ENCODE results near the gene BCL2L11.

The BCL2L11 gene

GRCh38 chr2:111186121-111186715, 65.5 kb downstream of the BCL2L11 start:
- no peaks in the 10 kb centered on the region; the same call in 1 of the 2 replicates for H3K27me3 ChIP-seq (ENCODE audit: insufficient read depth, low read length)
- no peak overlapping the region for H3K9ac ChIP-seq (ENCODE audit: low read depth, low read length)
- H3K36me3 ChIP-seq (ENCODE audit: insufficient read depth, low read depth, low read length): no peaks in the 10 kb centered on the region
- H3K4me1 ChIP-seq (ENCODE audit: insufficient read depth, low read length): no peaks in the 10 kb centered on the region
- no peak overlapping the region for H3K27ac ChIP-seq (ENCODE audit: low read length)
- H3K4me3 ChIP-seq (ENCODE audit: low read length): no peak overlapping the region
- H3K9me3 ChIP-seq (ENCODE audit: insufficient read depth, low read depth, low read length): no peaks in the 10 kb centered on the region

- Histone ChIP-seq H3K27ac (ENCODE audit: low read length) (no peak overlapping the region), H3K9ac (ENCODE audit: low read depth, low read length) (no peak overlapping the region), H3K27me3 (ENCODE audit: insufficient read depth, low read length) (no peaks in the 10 kb centered on the region; the same call in 1 of the 2 replicates), H3K4me1 (ENCODE audit: insufficient read depth, low read length) (no peaks in the 10 kb centered on the region), H3K36me3 (ENCODE audit: insufficient read depth, low read depth, low read length) (no peaks in the 10 kb centered on the region), H3K4me3 (ENCODE audit: low read length) (no peak overlapping the region), H3K9me3 (ENCODE audit: insufficient read depth, low read depth, low read length) (no peaks in the 10 kb centered on the region)
Observed at GRCh38 chr2:111186933-111187332, 66.2 kb downstream of the BCL2L11 start.

GRCh38 chr2:111188681-111189080, 68.0 kb downstream of the BCL2L11 start:
- Histone ChIP-seq H3K9me3 (ENCODE audit: insufficient read depth, low read depth, low read length) (no peaks in the 10 kb centered on the region), H3K27me3 (ENCODE audit: insufficient read depth, low read length) (no peaks in the 10 kb centered on the region), H3K4me3 (ENCODE audit: low read length) (no peak overlapping the region), H3K4me1 (ENCODE audit: insufficient read depth, low read length) (no peaks in the 10 kb centered on the region), H3K27ac (ENCODE audit: low read length) (no peak overlapping the region), H3K36me3 (ENCODE audit: insufficient read depth, low read depth, low read length) (no peaks in the 10 kb centered on the region), H3K9ac (ENCODE audit: low read depth, low read length) (no peak overlapping the region)

GRCh38 chr2:111189106-111189505, 68.4 kb downstream of the BCL2L11 start:
- no peaks in the 10 kb centered on the region for H3K9me3 ChIP-seq (ENCODE audit: insufficient read depth, low read depth, low read length)
- H3K9ac ChIP-seq (ENCODE audit: low read depth, low read length): no peak overlapping the region
- no peak overlapping the region for H3K4me3 ChIP-seq (ENCODE audit: low read length)
- H3K27me3 ChIP-seq (ENCODE audit: insufficient read depth, low read length): no peaks in the 10 kb centered on the region
- H3K4me1 ChIP-seq (ENCODE audit: insufficient read depth, low read length): no peaks in the 10 kb centered on the region
- H3K27ac ChIP-seq (ENCODE audit: low read length): no peak overlapping the region
- no peaks in the 10 kb centered on the region for H3K36me3 ChIP-seq (ENCODE audit: insufficient read depth, low read depth, low read length)

GRCh38 chr2:111190816-111191540, 70.3 kb downstream of the BCL2L11 start:
- Histone ChIP-seq H3K27ac (ENCODE audit: low read length) (no peak overlapping the region), H3K9ac (ENCODE audit: low read depth, low read length) (no peak overlapping the region), H3K9me3 (ENCODE audit: insufficient read depth, low read depth, low read length) (no peaks in the 10 kb centered on the region), H3K4me1 (ENCODE audit: insufficient read depth, low read length) (no peaks in the 10 kb centered on the region), H3K36me3 (ENCODE audit: insufficient read depth, low read depth, low read length) (no peaks in the 10 kb centered on the region), H3K4me3 (ENCODE audit: low read length) (no peak overlapping the region), H3K27me3 (ENCODE audit: insufficient read depth, low read length) (no peaks in the 10 kb centered on the region)

GRCh38 chr2:111191877-111192276, 71.2 kb downstream of the BCL2L11 start:
- no peak overlapping the region for H3K4me3 ChIP-seq (ENCODE audit: low read length)

GRCh38 chr2:111192776-111193368, 72.2 kb downstream of the BCL2L11 start:
- Histone ChIP-seq H3K27me3 (ENCODE audit: insufficient read depth, low read length) (no peaks in the 10 kb centered on the region), H3K36me3 (ENCODE audit: insufficient read depth, low read depth, low read length) (no peaks in the 10 kb centered on the region), H3K9ac (ENCODE audit: low read depth, low read length) (no peak overlapping the region), H3K9me3 (ENCODE audit: insufficient read depth, low read depth, low read length) (no peaks in the 10 kb centered on the region), H3K27ac (ENCODE audit: low read length) (no peak overlapping the region), H3K4me1 (ENCODE audit: insufficient read depth, low read length) (no peaks in the 10 kb centered on the region), H3K4me3 (ENCODE audit: low read length) (no peak overlapping the region)

More at GRCh38 chr2:111191877-111192276, 71.2 kb downstream of the BCL2L11 start:
- H3K36me3 ChIP-seq (ENCODE audit: insufficient read depth, low read depth, low read length): no peaks in the 10 kb centered on the region
- no peak overlapping the region for H3K27ac ChIP-seq (ENCODE audit: low read length)
- H3K27me3 ChIP-seq (ENCODE audit: insufficient read depth, low read length): no peaks in the 10 kb centered on the region
- H3K4me1 ChIP-seq (ENCODE audit: insufficient read depth, low read length): no peaks in the 10 kb centered on the region
- no peaks in the 10 kb centered on the region for H3K9me3 ChIP-seq (ENCODE audit: insufficient read depth, low read depth, low read length)
- H3K9ac ChIP-seq (ENCODE audit: low read depth, low read length): no peak overlapping the region

GRCh38 chr2:111194835-111195621, 74.3 kb downstream of the BCL2L11 start:
- Histone ChIP-seq H3K9ac (ENCODE audit: low read depth, low read length) (no peak overlapping the region), H3K4me1 (ENCODE audit: insufficient read depth, low read length) (no peaks in the 10 kb centered on the region), H3K36me3 (ENCODE audit: insufficient read depth, low read depth, low read length) (no peaks in the 10 kb centered on the region), H3K27me3 (ENCODE audit: insufficient read depth, low read length) (no peaks in the 10 kb centered on the region), H3K4me3 (ENCODE audit: low read length) (no peak overlapping the region), H3K9me3 (ENCODE audit: insufficient read depth, low read depth, low read length) (no peaks in the 10 kb centered on the region), H3K27ac (ENCODE audit: low read length) (no peak overlapping the region)

GRCh38 chr2:111196435-111196834, 75.7 kb downstream of the BCL2L11 start:
- Histone ChIP-seq H3K4me3 (ENCODE audit: low read length) (no peak overlapping the region), H3K27ac (ENCODE audit: low read length) (no peak overlapping the region), H3K36me3 (ENCODE audit: insufficient read depth, low read depth, low read length) (no peaks in the 10 kb centered on the region), H3K4me1 (ENCODE audit: insufficient read depth, low read length) (no peaks in the 10 kb centered on the region), H3K9me3 (ENCODE audit: insufficient read depth, low read depth, low read length) (no peaks in the 10 kb centered on the region), H3K9ac (ENCODE audit: low read depth, low read length) (no peak overlapping the region), H3K27me3 (ENCODE audit: insufficient read depth, low read length) (no peaks in the 10 kb centered on the region)

- H3K9ac ChIP-seq (ENCODE audit: low read depth, low read length): no peak overlapping the region
Observed at GRCh38 chr2:111198701-111199100, 78.0 kb downstream of the BCL2L11 start.

GRCh38 chr2:111199840-111200239, 79.1 kb downstream of the BCL2L11 start:
- Histone ChIP-seq H3K27me3 (ENCODE audit: insufficient read depth, low read length) (no peaks in the 10 kb centered on the region), H3K4me1 (ENCODE audit: insufficient read depth, low read length) (no peaks in the 10 kb centered on the region), H3K9me3 (ENCODE audit: insufficient read depth, low read depth, low read length) (no peaks in the 10 kb centered on the region)

More at GRCh38 chr2:111198701-111199100, 78.0 kb downstream of the BCL2L11 start:
- H3K27ac ChIP-seq (ENCODE audit: low read length): no peak overlapping the region
- H3K9me3 ChIP-seq (ENCODE audit: insufficient read depth, low read depth, low read length): no peaks in the 10 kb centered on the region
- H3K36me3 ChIP-seq (ENCODE audit: insufficient read depth, low read depth, low read length): no peaks in the 10 kb centered on the region
- H3K4me1 ChIP-seq (ENCODE audit: insufficient read depth, low read length): no peaks in the 10 kb centered on the region
- no peak overlapping the region for H3K4me3 ChIP-seq (ENCODE audit: low read length)
- H3K27me3 ChIP-seq (ENCODE audit: insufficient read depth, low read length): no peaks in the 10 kb centered on the region

More at GRCh38 chr2:111199840-111200239, 79.1 kb downstream of the BCL2L11 start:
- H3K36me3 ChIP-seq (ENCODE audit: insufficient read depth, low read depth, low read length): no peaks in the 10 kb centered on the region
- no peak overlapping the region for H3K4me3 ChIP-seq (ENCODE audit: low read length)
- H3K27ac ChIP-seq (ENCODE audit: low read length): no peak overlapping the region
- no peak overlapping the region for H3K9ac ChIP-seq (ENCODE audit: low read depth, low read length)

All from iPS-20b (cell line).